ENCODE results near the gene OSBPL1A. TPM values are rescaled to one million over a fixed set of nuclear protein-coding genes. Genes with fewer than 3 reads are reported as not detected.
"Not testable (repeated sequence)": the region's sequence is repeated elsewhere in the genome, so short reads cannot be mapped to it uniquely, and the experiment has no call there.

The OSBPL1A gene
- polyA plus RNA-seq, 10 donors, result 48.4 to 64.3 (median 52.4) TPM

GRCh38 chr18:24188120-24188519, 209.5 kb downstream of the OSBPL1A start:
- no peak for DNase-seq

- no peak for DNase-seq
Observed at GRCh38 chr18:24187689-24188088, 209.9 kb downstream of the OSBPL1A start.

- DNase-seq, result no peak
Observed at GRCh38 chr18:24187049-24187448, 210.6 kb downstream of the OSBPL1A start.

- no peak for DNase-seq
Observed at GRCh38 chr18:24185805-24186204, 211.8 kb downstream of the OSBPL1A start.

GRCh38 chr18:24181806-24182205, 215.8 kb downstream of the OSBPL1A start:
- no peak for DNase-seq

- DNase-seq, result no peak
Observed at GRCh38 chr18:24180048-24180447, 217.6 kb downstream of the OSBPL1A start.

- DNase-seq, result no peak
Observed at GRCh38 chr18:24177499-24178133, 220.0 kb downstream of the OSBPL1A start.

- DNase-seq, result peak; percentile 33 to 55 (median 52)
Observed at GRCh38 chr18:24176727-24177416, 220.8 kb downstream of the OSBPL1A start.

GRCh38 chr18:24173997-24174396, 223.6 kb downstream of the OSBPL1A start:
- DNase-seq, result no peak

- DNase-seq, result no peak
Observed at GRCh38 chr18:24170360-24170759, 227.3 kb downstream of the OSBPL1A start.

- no peak for DNase-seq
Observed at GRCh38 chr18:24168496-24168895, 229.1 kb downstream of the OSBPL1A start.

- DNase-seq, result no peak
Observed at GRCh38 chr18:24161304-24161703, 236.3 kb downstream of the OSBPL1A start.

GRCh38 chr18:24160086-24160485, 237.5 kb downstream of the OSBPL1A start:
- no peak for DNase-seq

GRCh38 chr18:24157855-24158254, 239.8 kb downstream of the OSBPL1A start:
- no peak for DNase-seq

GRCh38 chr18:24153397-24153796, 244.2 kb downstream of the OSBPL1A start:
- DNase-seq, result no peak

GRCh38 chr18:24149591-24149990, 248.0 kb downstream of the OSBPL1A start:
- DNase-seq, result not testable (repeated sequence)

GRCh38 chr18:24142376-24142775, 255.2 kb downstream of the OSBPL1A start:
- DNase-seq, result no peak

- DNase-seq, result no peak
Observed at GRCh38 chr18:24140697-24141096, 256.9 kb downstream of the OSBPL1A start.

- peak; percentile 78 to 90 (median 79) for DNase-seq
Observed at GRCh38 chr18:24138789-24139616, 258.6 kb downstream of the OSBPL1A start, which contains the start of gene CABYR. Gene CABYR, plus strand, starts transcription at chr18:24139062. Its CDS starts 4,053 bp downstream, at chr18:24143115.

- peak in 1 of 3 donors; percentile 2 for DNase-seq
Observed at GRCh38 chr18:24138409-24138788, 259.2 kb downstream of the OSBPL1A start.

GRCh38 chr18:24136967-24137373, 260.7 kb downstream of the OSBPL1A start:
- DNase-seq, result no peak

GRCh38 chr18:24130494-24130893, 267.1 kb downstream of the OSBPL1A start:
- no peak for DNase-seq

GRCh38 chr18:24128700-24129099, 268.9 kb downstream of the OSBPL1A start:
- DNase-seq, result no peak
